HG03045 (cell line): ENCODE results near the gene RAP1B.
A peak's percentile ranks its signal among the peaks of the same experiment; 100 is the strongest.
"Not testable (repeated sequence)": the region's sequence is repeated elsewhere in the genome, so short reads cannot be mapped to it uniquely, and the experiment has no call there.

Experiments used
- ATAC-seq: cut with Tn5 transposase; IDR thresholded peaks from one replicate; pipeline ENCODE4 v1.9.1; 2021; ENCODE audit warnings: mild to moderate bottlenecking, moderate library complexity; ENCODE audit not compliant: unreplicated experiment

Gene RAP1B

DNA sequence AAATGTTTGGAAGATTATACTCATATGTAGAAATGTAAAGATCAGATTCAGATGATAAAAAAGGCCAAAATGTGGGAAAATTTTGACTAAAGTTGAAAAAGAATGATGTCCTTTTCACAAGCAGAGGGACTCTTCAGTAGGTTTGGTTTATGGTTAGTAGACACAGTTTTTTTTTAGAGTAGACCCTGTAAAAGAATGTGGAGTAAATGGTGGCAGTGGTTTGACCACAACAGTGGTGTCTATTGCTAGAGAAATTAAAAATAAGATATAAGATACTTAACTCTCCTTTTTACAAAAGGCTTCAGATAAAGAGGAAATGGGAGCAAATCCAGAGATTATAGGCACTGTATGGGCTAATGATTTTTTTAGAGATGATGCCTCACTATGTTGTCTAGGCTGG lies 21.8 kb downstream of the RAP1B start:
- ATAC-seq = no peak

DNA sequence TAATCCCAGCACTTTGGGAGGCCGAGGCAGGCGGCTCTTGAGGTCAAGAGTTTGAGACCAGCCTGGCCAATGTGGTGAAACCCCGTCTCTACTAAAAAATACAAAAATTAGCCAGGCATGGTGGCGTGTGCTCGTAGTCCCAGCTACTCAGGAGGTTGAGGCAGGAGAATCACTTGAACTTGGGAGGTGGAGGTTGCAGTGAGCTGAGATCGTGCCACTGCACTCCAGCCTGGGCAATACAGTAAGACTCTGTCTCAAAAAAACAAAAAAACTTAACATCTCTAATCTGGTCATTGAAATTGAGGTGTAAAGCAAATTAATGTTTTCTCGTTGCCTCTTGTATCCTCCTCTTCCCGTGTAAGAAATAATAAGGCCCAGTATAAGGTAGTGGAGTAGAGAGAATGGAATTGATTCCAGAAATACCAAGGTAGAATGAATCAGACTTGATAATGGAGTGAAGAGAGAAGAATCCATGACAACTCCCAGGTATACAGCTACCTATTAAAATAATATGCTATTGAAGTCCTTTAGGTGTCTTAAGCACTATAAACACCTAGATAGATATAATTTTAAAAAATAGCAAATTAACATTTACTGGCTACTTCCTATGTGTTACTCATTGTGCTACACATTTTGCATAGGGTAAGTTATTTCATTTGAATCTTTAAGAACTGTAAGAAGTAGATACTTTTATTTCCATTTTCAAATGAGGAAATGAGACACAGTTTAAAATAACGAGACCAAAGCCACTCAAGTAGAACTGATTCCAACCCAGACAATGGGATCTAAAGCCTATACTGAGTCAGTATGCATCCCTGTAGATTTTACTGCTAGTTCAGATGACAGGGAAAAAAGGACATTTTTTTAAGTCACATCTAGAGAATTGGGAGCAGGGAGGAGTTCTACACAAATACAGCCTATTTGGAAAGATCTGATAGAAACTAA lies 23.2 kb downstream of the RAP1B start:
- no peak for ATAC-seq

DNA sequence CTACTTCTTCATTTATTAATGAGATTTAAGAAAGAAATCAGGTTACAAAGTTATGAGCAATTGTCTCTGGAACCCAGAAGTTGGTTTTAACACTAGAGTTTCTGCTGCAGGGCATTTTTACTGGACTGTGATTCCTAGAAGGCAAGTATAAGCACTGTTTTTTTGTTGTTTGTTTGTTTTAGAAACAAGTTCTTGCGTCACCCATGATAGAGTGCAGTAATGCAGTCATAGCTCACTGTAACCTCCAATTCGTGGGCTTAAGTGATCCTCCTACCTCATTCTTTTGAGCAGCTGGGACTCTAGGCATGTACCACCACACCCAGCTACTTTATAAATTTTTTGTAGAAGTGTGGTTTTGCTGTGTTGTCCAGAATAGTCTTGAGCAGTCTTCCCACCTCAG lies 25.6 kb downstream of the RAP1B start:
- no peak for ATAC-seq

- ATAC-seq = not testable (repeated sequence)
Observed at GRCh38 chr12:68637439-68637838, 26.7 kb downstream of the RAP1B start.

DNA sequence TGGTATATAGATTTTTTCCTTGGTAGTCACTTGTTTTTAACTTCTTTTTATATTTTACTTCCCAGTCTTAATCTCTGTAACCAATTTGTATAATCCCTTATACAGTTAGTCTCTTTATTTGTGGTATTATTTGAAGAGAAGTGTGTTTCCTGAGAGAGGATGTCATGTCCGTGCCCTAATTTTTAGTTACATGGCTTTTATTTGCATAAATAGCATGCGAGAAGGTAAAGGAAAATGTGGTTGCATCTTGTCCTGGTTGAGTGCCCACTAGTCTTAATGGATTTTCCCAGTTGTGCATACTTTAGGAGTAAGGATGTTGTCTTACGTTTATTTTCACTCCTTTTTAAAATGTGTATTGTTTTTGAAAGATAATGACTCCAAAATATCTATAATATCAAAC lies 27.5 kb downstream of the RAP1B start:
- ATAC-seq = no peak

GRCh38 chr12:68638721-68639395 lies 28.2 kb downstream of the RAP1B start:
- no peak for ATAC-seq

GRCh38 chr12:68639396-68639767 lies 28.7 kb downstream of the RAP1B start:
- ATAC-seq = no peak

DNA sequence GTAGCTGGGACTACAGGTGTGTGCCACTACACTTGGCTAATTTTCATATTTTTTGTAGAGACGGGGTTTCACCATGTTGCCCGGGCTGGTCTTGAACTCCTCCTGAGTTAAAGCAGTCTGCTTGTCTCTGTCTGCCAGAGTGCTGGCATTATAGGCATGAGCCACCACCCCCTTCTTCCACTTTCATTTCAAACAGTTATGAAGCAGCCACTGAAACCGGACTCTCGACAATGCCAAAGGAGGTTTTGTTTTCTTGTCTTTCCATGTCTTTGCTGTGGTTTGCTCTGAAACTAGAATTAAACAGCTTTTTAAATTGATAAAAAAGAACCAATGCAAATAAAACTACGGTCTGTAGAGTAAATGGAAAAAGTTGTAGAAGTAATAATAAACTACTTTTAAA lies 30.4 kb downstream of the RAP1B start:
- peak; percentile 84 for ATAC-seq

- ATAC-seq = no peak
Observed at GRCh38 chr12:68646484-68646883, 35.8 kb downstream of the RAP1B start.

DNA sequence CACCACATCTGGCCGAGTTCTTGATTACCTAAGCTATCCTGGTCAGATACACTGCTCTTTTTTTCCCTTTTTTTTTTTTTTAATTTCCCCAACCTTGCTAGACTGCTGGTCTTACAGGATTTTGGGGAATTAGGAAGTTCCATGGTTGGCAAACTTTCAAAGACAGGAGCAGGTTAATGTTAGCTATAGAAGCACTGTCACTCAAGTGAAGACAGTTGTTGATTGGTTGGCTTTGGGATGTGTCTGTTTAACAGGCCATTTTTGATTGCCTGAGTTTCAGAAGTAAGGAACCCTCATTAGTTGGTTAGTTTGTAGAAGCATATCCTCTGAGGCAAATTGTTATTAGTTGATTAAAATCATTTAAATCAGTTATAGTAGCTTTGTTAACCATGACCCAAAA lies 36.8 kb downstream of the RAP1B start:
- ATAC-seq = no peak

DNA sequence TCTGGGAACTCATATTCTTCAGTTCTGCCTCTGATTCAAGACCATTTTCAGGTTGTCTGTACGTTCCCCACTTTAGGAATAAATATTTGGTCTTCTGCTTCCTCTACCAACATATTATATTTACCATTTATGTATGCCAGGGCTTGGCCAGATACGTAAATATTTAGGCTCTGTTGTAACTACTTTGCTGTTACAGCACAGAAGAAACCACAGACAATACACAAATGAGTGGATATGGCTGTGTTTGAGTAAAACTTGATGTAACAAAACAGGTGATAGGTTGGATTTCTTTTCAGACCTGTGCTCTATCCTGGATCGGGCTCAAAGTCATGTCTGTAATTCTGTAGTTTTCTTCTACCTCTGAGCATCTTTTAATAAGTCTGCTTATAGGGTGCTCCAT lies 37.5 kb downstream of the RAP1B start:
- ATAC-seq = no peak

GRCh38 chr12:68665016-68665569 lies 54.4 kb downstream of the RAP1B start:
- ATAC-seq = no peak

DNA sequence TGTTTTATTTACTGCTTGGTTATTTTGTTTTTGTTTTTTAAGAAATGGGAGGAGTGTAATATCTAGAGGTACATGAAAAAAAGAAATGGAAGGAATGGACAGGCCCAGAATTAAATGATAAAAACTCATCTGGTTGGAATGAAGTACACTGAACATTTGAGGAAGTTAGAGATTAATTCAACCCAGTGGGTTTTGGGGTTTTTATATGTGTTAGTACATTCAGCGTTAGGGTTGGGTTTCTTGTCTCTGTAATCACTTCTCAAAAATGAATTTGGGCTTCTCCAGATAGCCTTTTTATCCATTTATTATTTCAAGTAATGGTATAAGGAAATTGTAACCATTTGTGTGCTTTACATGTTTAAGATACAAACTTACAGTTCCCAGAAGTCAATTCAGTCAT lies 56.6 kb downstream of the RAP1B start:
- no peak for ATAC-seq

GRCh38 chr12:68667896-68668295 lies 57.2 kb downstream of the RAP1B start:
- ATAC-seq = no peak

DNA sequence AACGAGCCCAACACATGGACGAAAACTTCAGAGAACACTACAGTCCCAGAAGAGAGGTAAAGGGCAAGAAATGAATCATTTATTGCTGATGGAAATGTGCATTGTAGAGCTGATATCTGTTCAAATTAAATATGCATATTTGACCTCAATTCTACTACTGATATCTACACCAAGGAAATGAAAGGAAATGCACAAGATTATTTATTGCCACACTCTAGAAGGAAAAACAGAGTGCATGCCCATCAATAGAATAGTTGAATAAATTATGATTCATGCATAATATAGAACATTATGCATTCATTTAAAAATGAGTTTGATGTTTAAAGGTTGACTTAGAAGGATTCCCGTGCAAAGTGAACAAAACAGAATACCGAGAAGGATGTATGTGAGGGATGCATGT lies 60.5 kb downstream of the RAP1B start:
- no peak for ATAC-seq

DNA sequence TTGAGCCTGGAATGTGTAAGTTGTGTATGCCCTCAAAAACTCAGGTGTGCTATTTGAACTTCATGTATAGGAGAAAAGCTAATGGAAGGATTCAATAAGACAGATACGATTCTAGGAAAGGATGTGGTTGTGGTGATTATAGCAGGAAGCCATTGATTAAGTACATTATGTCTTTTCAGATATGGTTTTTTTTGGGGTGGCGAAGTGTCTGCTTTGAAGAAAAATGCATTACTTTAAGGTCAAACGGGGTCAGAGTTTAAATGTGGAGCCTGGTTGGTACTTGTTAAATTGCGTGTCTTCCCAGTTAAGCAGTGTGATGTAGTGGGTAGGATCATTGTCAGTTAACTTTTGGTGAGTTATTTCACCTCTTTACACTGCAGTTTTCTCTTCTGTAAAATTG lies 63.1 kb downstream of the RAP1B start:
- ATAC-seq = no peak

GRCh38 chr12:68674376-68674775 lies 63.7 kb downstream of the RAP1B start:
- ATAC-seq = no peak

DNA sequence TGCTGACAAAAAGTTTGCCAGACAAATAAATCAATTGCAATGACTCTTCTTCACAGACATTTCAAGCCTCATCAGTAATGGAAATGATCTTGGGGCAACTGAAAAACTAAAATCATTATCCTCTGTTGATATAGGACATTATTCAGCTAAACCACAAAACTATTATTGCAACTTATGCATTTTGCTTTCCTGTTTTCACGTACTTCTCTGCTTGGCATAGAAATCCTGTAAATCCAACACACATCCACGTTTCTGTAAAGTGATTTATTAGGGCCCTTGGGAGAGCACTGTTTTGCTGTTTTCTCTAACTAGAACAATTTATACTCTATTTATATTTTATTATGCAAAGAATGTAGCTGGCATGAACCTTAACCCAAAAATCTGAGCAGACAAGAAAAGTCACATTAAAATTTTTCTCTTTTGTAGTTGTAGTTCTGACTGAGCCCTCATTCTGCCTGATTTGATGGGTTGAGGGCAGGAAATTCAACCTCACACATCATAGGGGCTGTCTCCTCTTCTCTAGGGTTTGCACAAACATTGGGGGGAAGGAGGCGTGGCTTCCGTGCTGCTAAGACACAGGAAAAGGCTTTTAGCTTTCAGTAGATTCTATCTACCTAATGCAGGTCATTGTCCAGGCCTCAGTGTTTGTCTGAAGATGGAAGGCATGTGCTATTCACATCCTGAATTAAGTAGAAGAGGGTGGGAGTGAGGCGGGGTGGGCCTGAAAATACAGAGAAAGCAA lies 64.6 kb downstream of the RAP1B start:
- ATAC-seq = no peak

DNA sequence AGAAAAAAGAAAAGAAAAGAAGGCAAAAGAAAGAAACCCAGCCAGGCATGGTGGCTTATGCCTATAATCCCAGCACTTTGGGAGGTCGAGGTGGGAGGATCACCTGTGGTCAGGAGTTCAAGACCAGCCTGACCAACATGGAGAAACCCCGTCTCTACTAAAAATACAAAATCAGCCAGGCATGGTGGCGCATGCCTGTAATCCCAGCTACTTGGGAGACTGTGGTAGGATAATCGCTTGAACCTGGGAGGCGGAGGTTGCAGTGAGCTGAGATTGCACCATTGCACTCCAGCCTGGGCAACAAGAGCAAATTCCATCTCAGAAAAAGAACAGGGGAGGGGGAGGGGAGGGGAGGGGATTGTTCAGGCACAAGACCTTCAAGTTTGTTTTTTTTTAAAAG lies 66.2 kb downstream of the RAP1B start:
- not testable (repeated sequence) for ATAC-seq

DNA sequence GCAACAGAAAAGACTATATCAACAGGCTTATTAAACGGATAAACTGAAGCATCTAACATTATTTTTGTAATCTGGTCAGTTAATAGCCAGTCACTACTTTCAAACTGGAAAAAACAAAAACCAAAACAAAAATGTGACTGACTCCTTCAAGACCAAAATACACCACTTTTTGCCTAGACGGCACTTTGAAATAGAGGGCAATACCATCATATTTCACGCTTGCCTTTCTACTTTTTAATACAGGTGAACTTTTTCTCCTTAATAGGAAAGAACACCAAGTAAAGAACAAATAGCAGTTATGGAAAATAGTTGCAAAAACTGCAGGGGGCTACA lies 75.5 kb downstream of the RAP1B start:
- ATAC-seq = no peak
